GM21360 (cell line): ENCODE measurements around the gene PRKX.
"Not testable (repeated sequence)": the region's sequence is repeated elsewhere in the genome, so short reads cannot be mapped to it uniquely, and the experiment has no call there.

ENCODE experiments used
- ATAC-seq: cut with Tn5 transposase; IDR thresholded peaks from one replicate; pipeline ENCODE4 v1.9.1; 2021; ENCODE audit warnings: mild to moderate bottlenecking, moderate library complexity; ENCODE audit not compliant: unreplicated experiment

The PRKX gene

DNA sequence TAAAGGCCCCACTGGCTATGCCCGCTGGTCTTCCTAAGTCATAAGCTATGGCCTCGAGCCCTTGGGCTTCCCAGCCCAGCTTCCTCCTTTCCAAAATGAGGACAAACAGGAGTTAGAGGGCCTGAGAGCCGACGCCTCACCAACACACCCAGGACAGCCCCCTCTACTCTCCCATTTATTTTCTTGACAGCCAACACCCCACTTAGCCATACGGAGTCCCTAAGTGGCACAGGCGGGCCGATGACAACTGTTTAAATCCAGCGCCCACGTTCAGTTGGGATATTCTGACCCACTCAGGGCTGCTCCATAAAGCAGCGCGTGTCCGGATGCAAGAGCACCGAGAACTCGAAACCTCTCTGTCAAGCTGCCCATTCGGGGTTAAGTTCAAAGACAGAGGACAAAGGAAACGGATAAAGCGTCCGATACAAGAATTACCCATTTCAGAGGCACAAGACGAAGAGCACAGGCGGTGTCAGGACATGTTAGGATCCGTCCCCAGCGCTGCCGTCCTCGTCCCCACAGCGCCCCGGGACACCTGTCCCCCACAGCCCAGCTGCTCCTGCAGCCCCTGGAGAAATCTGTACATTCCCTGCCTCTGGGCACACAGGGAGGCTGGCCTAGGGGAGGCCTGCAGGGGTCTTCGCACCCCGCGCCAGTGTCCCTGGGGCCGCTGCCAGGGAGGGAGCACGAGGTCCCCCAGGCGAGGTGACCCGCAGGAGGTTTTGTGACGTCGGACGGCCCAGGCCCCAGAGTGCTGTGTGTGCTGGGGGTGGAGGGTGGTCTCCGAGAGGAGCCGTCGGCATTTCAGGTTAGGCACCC lies 1.2 kb downstream of the PRKX start:
- peak; percentile 7 for ATAC-seq

DNA sequence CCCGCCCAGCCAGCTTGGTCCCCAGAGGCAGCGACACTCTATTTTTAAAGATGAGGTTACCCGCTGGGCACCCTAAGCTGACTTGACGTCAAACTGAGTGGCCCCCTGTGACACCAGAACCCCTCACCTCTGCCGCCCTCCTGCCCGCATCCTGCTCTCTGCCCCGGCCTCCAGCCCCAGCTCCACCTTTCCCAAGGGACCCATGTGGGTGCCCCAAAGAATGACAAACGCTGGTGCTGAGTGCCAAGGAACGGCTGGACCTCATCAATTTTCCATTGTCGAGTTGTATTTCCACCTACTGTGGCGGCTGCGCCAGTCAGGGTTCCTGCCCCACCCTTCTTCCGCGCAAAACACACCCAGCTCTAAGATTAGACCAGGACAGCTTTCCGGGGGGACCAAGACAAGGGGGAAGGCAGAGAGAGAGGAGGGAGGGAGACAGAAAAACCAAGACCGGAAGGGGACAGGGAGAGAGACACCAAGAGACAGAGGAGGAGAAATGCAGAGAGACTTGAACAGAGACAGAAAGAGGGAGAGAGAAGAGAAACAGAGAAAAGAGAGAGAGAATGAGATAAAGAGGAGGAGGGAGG lies 2.0 kb downstream of the PRKX start:
- ATAC-seq = no peak

DNA sequence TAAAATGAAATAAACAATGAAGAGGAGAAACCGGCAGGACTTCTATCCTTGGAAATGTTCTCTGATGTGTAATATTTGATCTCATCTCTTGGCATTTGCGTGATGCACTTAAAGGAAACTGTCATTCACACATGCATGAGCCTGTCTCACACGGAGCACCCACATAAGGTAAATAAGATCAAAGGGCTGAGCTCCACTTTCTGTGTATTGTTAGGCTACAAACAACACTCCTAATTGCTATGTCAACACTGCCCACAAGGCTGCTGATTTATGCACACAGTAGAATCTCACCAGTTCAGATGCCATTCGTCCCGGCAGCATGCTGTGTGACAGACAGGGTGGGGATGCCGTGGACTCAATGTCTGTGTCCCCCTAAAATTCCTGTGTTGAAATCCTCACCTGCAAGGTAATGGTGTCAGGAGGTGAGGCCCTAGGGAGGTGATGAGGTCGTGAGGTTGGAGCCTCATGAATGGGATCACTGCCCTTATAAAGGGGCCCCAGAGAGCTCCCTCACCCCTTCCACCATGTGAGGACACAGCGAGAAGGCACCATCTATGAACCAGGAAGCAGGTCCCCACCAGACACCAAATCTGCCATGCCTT lies 5.7 kb downstream of the PRKX start:
- not testable (repeated sequence) for ATAC-seq

DNA sequence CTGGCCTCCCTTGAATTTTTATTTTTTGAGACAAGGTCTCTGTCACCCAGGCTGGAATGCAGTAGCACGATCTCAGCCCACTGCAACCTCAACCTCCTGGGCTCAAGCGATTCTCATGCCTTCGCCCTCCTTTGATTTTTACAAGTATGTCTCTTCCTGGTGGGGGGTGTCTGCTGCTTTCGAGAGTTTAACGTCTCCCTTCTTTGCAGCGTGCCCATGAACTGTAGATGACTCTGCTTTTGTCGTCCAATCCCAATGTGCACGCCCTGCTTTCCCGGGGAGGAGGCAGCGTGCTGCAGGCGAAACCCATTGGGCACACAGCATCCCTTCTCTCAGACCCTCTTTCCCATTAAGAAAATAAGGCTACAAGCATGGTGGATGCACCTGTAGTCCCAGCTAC lies 7.0 kb downstream of the PRKX start:
- no peak for ATAC-seq

DNA sequence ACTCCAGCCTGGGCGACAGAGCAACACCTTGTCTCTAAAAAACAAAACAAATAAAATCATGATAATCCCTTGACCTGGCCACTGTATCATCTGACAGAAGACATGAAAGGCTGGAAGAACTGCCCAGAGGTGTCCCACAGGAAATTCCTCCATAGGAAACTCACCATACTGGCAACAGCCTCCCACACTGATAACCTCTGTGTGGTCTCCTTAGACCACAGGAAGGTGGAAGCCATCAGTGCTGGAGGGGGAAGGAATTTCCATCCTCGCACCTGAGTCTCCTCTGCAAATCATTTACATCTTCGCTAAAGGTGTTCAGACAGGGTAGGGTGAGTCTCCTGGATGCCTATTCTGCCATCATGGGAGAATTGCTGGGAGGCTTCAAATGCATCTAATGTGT lies 10.2 kb downstream of the PRKX start:
- not testable (repeated sequence) for ATAC-seq

DNA sequence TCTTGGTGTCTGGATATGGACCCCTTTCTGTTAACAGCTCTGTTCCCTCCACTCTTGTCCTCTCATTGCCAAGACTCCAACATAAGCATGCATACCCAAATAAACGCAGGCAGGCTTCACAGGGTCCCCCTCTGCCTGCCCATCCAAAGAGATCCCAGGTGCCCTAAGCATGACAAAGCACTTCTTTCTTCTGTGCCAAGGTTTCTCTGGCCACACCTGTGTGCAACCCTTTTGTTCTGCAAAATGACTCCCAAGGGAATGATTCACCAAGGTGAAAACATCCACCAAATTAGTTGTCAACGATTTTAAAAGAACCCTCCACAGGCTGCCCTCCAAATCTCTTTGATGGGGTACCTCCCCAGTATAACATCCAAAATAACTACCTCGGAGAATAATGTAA lies 11.4 kb downstream of the PRKX start:
- not testable (repeated sequence) for ATAC-seq

DNA sequence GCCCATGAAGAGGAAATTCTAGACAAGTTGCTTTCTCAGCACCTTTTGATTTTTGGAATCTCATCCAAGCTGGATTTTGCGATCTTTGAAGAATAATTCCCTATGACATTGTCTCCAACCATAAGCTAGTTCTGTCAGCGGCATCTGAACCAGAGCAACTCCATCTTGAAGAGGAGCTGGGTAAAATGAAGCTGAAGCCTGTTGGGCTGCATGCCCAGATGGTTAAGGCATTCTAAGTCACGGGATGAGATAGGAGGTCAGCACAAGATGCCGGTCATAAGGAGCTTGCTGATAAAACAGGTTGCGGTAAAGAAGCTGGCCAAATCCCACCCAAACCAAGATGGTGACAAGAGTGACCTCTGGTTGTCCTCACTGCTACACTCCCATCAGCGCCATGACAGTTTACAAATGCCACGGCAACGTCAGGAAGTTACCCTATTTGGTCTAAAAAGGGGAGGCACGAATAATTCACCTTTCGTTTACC lies 12.0 kb downstream of the PRKX start:
- not testable (repeated sequence) for ATAC-seq

DNA sequence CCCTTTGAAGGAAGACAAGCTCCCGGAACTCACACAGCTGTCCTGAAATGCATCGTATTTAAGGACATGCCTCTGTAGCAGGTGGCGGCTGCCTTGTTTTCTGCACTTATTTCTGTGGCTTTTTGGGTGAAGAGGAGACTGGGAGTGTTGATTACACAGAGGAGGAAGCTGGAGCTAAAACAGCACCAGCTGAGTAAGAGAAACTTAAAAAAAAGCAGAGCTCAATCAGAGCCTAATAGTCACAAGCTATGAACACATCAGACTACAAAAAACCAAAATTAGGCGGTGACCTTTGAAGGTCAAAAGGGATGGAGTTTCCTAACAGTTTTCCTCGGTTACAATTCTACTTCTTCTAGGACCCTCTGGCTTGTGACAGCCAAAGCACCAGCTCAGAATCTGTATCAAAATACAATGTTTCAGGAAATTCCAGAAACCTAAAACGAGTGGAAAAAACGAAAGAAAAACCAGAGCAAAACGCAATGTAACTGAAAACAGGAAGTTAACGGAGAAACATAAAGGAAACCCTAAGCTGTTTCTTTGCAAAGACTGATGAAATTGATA lies 13.5 kb downstream of the PRKX start:
- peak; percentile 78 for ATAC-seq

DNA sequence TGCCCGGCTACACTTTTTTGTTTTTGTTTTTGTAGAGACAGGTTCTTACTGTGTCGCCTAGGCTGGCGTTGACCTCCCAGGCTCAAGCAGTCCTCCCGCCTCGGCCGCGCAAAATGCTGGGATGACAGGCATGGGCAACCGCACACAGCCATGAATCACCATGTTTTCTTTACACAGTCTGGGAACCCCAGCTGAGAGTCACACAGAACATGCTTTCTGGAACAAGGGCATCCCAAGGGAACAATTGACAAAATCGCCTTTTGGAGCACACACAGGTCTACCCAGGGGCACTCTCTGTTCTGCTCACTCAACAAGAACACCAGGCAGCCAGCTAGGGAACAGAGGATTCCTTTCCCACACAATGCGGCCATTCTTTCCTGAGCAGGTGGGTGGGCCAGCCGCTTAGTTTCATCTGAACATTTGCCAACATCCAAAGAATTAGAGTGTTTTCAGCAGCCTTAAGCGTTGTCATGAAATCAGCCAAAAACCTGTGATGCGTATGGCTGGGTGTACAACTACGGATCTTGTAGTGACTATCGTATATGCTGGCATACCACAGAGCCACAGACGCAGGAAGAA lies 15.7 kb downstream of the PRKX start:
- ATAC-seq = no peak

DNA sequence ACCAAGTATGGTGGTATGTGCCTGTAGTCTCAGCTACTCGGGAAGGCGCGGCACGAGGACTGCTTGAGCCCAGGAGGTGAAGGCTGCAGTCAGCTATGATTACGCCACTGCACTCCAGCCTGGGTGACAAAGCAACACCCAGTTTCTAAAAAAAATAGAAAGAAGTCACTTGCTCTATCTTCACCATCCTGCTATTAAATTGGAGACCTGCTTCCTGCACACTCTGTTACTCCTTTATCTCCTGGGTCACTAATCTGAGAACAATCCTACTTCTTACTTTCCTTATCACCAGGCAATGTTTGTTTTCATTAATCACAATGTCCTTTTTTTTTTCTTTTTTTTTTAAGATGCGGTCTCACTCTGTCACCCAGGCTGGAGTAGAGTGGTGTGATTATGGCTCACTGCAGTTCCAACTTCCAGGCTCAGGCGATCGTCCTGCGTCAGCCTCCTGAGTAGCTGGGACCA lies 16.2 kb downstream of the PRKX start:
- no peak for ATAC-seq

DNA sequence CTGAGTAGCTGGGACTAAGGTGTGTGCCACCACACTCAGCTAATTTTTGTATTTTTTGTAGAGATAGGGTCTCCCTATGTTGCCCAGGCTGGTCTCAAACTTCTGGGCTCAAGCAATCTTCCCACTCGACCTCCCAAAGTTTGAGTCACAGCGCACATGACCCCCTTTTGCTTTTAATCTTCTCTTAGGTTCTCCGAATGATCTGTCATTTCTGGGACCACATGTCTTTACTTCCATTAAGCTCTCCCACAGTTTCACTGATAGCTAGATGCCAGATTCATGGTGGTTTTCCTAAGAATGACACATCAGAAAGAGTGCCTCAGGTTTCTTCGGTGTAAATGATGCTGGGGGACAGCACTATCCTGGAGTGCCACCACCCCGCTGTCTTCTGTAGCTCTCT lies 17.9 kb downstream of the PRKX start:
- ATAC-seq = no peak

DNA sequence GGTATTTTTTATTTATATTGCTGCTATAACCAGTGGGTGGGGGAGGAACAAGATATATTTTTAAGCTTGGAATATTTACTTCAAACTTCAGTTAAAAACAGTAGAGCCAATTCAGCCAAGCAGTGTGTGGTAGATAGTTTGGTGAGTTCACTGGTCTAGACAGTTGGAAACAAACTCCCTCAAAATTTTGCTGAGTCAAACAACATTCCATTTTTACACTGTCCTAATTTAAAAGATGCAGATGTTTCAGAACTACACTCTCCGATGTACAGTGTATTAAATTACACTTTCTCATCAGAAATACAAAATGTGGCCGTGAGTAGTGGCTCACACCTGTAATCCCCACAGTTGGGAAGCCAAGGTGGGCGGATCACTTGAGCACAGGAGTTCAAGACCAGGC lies 23.3 kb downstream of the PRKX start:
- no peak for ATAC-seq

DNA sequence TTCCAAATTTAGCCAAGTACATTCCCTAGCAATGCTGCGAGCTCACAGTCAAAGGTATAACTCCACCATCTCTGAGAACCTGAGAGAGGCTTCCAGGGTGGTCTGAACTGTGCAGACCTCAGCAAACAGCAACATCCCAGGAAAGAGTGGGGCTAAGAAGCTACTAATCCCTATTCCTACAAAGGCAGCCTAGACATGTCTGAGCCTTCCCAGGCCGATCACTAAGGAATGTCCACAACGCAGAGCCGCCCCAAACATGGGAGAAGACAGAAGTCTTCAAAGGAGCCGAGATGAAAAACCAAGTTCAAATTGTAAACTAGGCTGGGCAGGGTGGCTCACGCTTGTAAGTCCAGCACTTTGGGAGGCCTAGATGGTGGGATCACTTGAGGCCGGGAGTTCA lies 30.2 kb downstream of the PRKX start:
- not testable (repeated sequence) for ATAC-seq

DNA sequence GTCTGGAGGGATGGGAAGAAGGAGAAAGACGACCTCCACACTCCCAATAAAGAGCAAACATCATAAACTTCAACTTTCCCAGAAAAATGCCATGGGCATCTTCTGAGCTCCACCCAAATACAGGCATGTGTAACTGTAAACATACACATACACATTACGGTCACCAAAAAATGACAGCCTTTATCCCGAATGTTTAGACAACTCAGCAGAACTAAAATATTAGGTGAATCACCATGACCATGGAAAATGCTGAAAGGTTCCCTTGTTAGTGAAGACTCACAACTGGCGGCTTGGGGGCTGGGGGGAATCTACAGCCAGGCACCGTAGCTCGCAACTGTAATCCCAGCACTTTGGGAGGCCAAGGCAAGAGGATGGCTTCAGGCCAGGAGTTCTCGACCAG lies 33.0 kb downstream of the PRKX start:
- no peak for ATAC-seq

DNA sequence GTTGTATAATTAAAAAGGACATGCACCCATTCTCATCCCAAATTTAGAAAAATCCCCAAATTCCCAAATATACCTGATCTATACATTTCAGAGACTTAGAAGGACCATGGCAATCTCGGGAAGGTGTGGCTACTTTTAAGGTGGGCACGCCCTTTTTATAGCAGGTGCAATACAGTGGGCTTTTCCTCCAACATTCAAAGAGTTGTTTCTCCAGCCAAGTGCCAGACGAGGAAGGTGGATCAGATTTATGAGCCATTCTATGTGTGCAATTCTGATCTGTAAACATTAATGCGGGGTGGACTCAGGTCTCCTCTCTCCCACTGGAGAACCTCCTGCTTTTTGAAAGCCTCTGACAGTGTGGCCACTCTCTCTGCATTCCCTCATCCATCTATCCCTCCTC lies 33.8 kb downstream of the PRKX start:
- no peak for ATAC-seq

DNA sequence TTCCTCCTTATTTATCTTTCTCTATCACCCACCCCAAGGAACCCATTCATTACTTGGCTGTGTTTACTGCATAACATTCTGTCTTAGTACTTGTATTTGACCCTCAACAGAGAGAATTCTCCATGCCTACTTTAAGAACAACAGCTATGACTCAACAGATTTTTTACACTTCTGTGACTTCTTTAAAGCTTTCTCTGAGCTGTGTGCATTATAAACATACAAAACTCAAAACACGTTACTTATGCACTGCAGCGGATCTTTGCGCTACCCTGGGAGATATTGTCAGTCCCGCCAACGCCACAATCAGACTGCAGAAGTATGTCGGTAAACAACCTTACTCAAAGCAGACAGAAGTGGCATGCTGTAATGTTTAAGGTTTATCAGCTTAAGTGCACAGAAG lies 35.1 kb downstream of the PRKX start:
- no peak for ATAC-seq

DNA sequence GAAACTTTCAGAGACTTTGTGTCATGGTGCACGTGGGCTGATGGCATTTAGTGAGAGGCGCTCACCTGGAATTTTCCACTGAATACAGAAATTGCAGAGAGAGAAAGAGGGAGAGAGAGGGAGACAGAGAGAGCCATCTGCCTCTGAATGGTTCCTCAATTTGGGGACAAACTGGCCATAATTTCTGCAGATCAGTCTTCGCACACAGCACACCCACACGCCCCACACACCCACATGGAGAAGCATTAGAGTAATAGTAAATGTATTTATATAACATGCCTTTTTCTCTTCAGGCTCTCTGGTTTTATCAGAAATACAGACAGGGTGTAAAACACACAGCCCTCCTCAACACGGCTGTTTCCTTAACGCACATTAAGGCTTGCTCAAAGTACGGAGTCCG lies 38.6 kb downstream of the PRKX start:
- ATAC-seq = no peak

DNA sequence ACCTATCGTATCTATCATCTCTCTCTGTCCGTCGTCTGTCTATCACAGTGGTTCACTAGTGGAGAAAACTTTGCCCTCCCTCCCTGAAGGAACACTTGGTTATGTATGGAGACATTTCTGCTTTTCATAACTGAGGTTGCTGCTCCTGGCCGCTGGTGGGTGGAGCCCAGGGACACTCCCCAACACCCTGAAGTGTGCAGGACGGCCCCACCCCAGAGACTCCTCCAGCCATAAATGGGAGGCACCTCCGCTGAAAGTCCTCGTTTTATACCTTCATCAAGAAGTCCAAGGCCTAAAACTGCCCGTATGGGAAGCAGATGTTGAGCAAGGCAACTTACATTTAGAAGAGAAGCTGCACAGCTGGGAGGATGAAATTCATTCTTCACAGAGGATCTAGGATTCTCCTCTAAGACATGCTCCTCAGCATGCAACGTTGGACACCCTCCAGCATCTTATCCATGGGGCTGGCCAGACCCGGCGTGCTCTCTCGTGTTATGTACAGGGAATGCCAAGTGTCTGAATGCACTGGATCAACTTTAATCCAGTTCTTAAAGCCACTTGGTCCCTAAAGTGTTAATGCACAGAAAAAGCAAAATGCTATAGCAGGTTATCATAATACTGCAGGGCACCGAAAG lies 43.5 kb downstream of the PRKX start:
- no peak for ATAC-seq

DNA sequence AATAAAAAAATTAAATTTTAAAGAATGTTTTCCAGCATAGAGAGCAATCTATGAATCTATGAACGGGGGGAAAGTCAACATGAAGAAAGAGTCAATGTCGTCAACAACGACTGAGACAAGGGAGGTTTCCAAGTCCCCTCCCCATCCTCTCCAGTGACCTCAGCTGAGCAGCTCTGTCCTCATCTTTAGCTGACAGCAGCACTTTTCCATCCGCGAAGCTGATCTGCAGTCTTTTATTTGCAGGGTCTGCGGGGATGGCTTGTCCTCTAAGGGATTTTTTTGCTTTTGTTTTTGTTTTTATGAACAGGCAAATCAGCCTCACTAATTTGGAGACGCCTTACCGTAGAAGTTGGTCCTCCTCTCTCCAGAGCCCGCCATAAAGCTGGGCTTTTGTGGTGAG lies 46.5 kb downstream of the PRKX start:
- no peak for ATAC-seq

DNA sequence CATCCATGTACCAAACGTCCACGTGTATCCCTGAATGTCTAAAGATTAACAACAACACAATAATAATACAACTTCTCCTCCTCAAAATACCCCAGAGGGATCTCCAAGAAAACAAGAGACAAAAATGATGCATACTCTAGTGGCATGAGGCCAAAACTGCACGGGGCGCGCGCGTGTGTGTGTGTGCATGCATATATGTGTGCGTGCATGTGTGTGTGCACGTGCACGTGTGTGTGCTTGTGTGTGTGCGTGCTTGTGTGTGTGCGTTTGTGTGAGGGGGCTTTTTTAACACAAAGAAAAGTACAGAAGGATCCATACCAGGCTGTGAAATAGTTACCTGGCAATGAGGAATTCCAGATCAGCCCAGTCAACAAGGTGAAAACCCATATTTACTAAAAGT lies 48.5 kb downstream of the PRKX start:
- ATAC-seq = no peak
